Mesothelial cell of epicardium (in vitro differentiated cells): ENCODE data around the gene PHF13. TPM values are rescaled to one million over a fixed set of nuclear protein-coding genes. Genes with fewer than 3 reads are reported as not detected.
"Not testable (repeated sequence)": the region's sequence is repeated elsewhere in the genome, so short reads cannot be mapped to it uniquely, and the experiment has no call there.

ENCODE experiments used
- DNase-seq, 2 experiments: peaks; one replicate each; pipeline ENCODE4 v3.0.0; 2021; ENCODE audit warnings: low spot score in 2 of 2; ENCODE audit not compliant: unreplicated experiment in 2 of 2
- H3K27ac Mint-ChIP-seq: 2 replicates; pipeline ENCODE4 v1.8.0; 2021; ENCODE audit warnings: mixed read lengths
- H3K27me3 Mint-ChIP-seq: 2 replicates; pipeline ENCODE4 v1.8.0; 2021; ENCODE audit warnings: low read depth, mixed read lengths
- H3K36me3 Mint-ChIP-seq: 2 replicates; pipeline ENCODE4 v1.8.0; 2021; ENCODE audit warnings: mixed read lengths
- H3K4me1 Mint-ChIP-seq: 2 replicates; pipeline ENCODE4 v1.8.0; 2021; ENCODE audit warnings: mixed read lengths
- H3K4me3 Mint-ChIP-seq: 2 replicates; pipeline ENCODE4 v1.8.0; 2021; ENCODE audit warnings: mild to moderate bottlenecking, moderate library complexity, mixed read lengths
- H3K9me3 Mint-ChIP-seq: 2 replicates; pipeline ENCODE4 v1.8.0; 2021; ENCODE audit warnings: mixed read lengths
- total RNA-seq: library from RNA; stranded (reverse); gene quantifications from 3 replicates; pipeline ENCODE4 v1.2.1, GENCODE V29; 2021
- TF ChIP-seq, protein P1 (sequence below): fragments of 200-600 bp; sonication (generic); IDR thresholded peaks from one replicate; pipeline ENCODE4 v1.5.0; 2021; ENCODE audit warnings: antibody characterized with exemption; ENCODE audit not compliant: unreplicated experiment

The PHF13 gene
- total RNA-seq, 1 donor from 2014 or later = 34.0 TPM

DNA sequence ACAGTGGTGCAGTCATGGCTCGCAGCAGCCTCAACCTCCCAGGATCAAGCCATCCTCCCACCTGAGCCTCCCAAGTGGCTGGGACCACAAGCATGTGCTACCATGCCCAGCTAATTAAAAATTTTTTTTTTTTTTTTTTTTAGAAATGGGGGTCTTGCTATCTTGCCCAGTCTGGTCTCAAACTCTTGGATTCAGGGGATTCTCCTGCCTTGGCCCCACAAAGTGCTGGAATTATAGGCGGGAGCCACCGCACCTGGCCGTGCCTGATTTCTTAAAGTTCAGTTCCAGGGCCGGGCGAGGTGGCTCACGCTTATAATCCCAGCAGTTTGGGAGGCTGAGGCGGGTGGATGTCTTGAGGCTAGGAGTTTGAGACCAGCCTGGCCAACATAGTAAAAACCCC lies 17.5 kb downstream of the PHF13 start:
- H3K36me3 Mint-ChIP-seq = peaks cover 21% of the 10 kb centered on the region
- peaks cover 11% of the 10 kb centered on the region for H3K4me1 Mint-ChIP-seq
- no peaks in the 10 kb centered on the region for H3K9me3 Mint-ChIP-seq
- H3K4me3 Mint-ChIP-seq = no peak overlapping the region
- TF ChIP-seq, protein P1, sequence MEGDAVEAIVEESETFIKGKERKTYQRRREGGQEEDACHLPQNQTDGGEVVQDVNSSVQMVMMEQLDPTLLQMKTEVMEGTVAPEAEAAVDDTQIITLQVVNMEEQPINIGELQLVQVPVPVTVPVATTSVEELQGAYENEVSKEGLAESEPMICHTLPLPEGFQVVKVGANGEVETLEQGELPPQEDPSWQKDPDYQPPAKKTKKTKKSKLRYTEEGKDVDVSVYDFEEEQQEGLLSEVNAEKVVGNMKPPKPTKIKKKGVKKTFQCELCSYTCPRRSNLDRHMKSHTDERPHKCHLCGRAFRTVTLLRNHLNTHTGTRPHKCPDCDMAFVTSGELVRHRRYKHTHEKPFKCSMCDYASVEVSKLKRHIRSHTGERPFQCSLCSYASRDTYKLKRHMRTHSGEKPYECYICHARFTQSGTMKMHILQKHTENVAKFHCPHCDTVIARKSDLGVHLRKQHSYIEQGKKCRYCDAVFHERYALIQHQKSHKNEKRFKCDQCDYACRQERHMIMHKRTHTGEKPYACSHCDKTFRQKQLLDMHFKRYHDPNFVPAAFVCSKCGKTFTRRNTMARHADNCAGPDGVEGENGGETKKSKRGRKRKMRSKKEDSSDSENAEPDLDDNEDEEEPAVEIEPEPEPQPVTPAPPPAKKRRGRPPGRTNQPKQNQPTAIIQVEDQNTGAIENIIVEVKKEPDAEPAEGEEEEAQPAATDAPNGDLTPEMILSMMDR = no peak
- no peaks in the 10 kb centered on the region for H3K27me3 Mint-ChIP-seq
- no peak for DNase-seq
- H3K27ac Mint-ChIP-seq = no peak overlapping the region

DNA sequence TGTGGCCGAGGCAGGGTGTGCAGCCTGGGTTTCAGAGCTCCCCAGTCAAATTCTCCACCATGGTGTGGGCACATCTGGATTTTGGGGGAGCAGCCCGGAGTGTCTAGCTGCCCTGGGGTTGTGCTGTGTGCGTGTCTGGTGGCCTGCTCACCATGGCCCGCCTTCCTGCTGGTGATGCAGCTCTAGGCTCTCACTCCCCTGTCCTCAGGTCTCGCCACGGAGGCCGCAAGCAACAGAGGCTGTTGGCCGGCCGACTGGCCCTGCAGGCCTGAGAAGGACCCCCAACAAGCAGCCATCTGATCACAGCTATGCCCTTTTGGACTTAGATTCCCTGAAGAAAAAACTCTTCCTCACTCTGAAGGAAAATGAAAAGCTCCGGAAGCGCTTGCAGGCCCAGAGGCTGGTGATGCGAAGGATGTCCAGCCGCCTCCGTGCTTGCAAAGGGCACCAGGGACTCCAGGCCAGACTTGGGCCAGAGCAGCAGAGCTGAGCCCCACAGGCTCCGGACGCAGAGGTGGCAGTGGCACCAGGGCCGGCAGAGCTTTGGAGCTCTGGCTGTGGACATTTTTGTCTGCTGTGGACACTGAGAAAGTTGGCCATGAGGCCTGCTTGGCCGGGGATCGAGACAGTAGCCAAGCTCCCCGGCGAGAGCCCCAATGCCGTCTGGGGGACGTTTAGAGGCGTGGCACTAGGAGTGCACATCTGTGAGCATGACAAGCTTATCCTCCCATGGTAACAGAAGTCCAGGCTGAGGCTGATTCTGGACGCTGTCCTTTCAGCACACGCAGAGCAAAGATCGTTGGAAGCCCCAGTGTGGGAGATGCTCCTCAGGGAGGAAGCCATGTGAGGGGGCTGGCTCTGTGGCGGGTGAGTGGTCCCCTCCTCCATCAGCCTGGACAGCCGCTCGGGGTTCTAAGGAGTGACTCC lies 19.3 kb downstream of the PHF13 start:
- Mint-ChIP-seq H3K36me3 (peaks cover 22% of the 10 kb centered on the region), H3K4me3 (no peak overlapping the region)

DNA sequence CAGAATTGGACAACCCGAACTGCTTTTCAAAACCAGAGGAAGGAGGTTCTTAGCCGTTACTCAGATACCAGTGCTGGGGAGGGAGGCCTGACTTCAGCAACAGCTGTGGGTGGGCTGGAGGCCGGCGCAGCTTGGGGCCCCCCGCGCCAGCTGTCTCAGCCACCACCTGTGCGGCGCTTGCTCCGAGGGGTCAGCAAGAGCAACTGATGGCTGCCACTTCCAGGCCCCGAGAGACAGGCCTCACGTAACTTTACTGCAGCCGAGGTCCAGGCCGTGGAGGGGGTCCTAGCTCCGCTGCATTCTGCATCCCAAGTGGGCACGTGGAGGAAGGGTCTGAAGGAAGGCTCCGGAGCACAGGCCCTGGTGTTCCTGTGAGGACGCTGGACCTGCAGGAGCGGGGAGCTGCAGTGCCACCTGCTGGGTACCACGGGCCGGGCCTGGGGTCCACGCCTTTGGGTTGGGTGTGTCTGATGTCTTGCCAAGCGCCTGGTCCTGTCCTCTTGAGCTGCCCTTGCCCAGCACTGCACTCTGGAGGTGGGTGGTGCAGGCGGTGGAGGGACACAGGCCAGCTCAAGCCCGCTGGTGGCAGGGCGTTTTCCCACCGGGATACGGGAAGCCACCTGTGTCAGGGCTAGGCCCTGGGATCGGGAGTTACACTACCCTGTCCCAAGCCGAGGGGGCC lies 21.0 kb downstream of the PHF13 start:
- Mint-ChIP-seq H3K4me1 (no peaks in the 10 kb centered on the region), H3K36me3 (peaks cover 23% of the 10 kb centered on the region), H3K27me3 (no peaks in the 10 kb centered on the region), H3K4me3 (no peak overlapping the region), H3K9me3 (no peaks in the 10 kb centered on the region), H3K27ac (peak overlapping the region; percentile 22)
- TF ChIP-seq, protein P1 = no peak
- DNase-seq = peak in 1 of 2 experiments; percentile 57

More for the DNA sequence above, 19.3 kb downstream of the PHF13 start:
- H3K4me1 Mint-ChIP-seq = no peaks in the 10 kb centered on the region
- no peaks in the 10 kb centered on the region for H3K27me3 Mint-ChIP-seq
- no peaks in the 10 kb centered on the region for H3K9me3 Mint-ChIP-seq
- TF ChIP-seq, protein P1 = no peak
- no peak for DNase-seq
- H3K27ac Mint-ChIP-seq = no peak overlapping the region

DNA sequence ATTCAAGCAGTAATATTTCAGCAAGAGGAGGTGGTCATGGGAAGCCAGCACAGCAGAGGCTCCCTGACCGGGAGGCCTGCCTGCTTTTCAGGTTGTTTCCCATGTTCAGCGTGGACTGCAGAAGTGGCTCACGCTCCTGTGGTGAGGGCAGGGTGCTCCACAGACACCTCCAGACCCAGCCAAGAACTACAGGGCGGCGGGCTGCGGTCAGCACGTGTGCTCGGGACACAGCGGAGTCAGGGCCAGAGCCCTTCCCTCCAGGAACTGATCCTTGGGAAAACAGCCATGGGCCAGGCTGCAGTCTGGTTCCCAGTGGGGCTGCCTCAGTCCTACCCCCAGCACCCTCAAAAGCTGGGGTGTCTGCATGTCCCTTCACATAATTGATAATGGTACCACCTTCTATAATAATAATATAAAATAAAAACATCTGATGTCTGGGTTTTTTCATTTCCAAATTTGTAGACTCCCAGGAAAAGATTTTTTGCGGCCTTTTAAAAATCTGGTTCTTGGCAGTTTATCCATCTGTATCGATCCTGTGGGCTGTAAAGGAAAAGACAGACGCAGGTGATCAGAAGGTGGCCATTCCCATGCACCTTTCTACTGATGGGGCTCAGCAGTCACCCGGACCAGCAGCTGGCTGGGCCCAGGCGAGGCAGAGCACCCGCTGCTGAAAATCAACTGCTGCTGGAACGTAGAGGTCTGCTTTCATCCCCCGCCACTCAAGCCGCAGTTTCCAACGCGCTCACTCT lies 21.8 kb downstream of the PHF13 start:
- TF ChIP-seq, protein P1 = no peak
- H3K27me3 Mint-ChIP-seq = no peaks in the 10 kb centered on the region
- DNase-seq = no peak
- H3K4me3 Mint-ChIP-seq = no peak overlapping the region
- peaks cover 20% of the 10 kb centered on the region for H3K36me3 Mint-ChIP-seq
- H3K4me1 Mint-ChIP-seq = no peaks in the 10 kb centered on the region
- no peaks in the 10 kb centered on the region for H3K9me3 Mint-ChIP-seq
- peak overlapping the region; percentile 22 for H3K27ac Mint-ChIP-seq

DNA sequence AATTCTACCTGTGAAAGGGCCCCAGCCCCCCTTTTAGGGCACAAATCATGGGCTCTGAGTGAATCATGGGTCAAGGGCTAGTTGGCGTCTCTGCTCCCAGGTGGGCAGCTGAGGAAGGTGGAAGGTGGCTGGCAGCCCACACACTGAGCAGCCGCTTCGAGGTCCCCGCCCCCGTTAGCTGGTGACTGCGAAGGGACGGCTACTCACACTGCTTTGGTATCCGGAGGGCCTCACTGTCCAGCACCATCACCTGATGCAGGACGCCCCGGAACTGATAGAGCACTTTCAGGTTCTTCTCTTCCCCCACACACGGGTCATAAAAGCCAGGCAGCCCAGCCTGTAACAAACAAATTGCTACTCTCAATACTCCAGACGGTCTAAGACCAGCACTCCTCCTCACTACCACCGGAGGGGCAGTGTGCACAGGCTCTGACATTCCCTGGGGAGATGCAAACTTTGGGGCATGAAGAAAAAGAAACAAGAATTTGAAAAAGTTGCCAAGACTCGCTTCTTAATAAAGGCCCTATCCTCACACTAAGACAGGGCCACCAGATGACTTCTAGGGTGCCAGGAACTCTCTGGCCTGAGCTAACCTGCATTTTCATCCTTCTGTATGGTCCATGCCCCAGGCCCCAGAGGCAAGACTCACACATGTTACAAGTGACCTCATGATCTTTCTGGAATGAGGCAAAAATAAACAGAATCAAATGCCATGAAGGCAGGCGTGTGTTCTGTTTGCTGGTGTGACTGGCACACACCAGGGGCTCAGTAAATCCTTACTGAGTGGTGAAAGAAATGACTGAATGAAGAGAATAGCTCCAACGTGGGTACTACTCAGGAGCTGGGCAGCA lies 22.6 kb downstream of the PHF13 start:
- no peak for DNase-seq
- Mint-ChIP-seq H3K27ac (no peak overlapping the region), H3K4me3 (no peak overlapping the region), H3K36me3 (peaks cover 22% of the 10 kb centered on the region), H3K4me1 (no peaks in the 10 kb centered on the region), H3K9me3 (no peaks in the 10 kb centered on the region), H3K27me3 (no peaks in the 10 kb centered on the region)
- TF ChIP-seq, protein P1 = no peak

DNA sequence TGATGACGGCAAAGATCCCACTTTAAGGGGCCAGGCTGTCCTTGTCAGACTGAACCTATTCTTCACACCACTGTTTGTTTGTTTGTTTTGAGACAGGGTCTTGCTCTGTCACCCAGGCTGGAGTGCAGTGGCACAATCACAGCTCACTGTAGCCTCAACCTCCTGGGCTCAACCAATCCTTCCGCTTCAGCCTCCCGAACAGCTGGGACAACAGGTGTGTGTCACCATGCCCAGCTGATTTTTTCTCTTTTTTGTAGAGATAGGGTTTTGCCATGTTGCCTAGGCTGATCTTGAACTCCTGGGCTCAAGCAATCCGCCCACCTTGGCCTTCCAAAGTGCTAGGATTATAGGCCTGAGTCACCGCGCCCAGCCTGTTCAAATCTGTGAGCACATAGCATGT lies 23.2 kb downstream of the PHF13 start:
- H3K27ac Mint-ChIP-seq, DNase-seq, H3K4me3 Mint-ChIP-seq, H3K9me3 Mint-ChIP-seq, H3K4me1 Mint-ChIP-seq, H3K27me3 Mint-ChIP-seq: not testable (repeated sequence)
- peaks cover 22% of the 10 kb centered on the region for H3K36me3 Mint-ChIP-seq
